Measurements from ENCODE around the gene NEUROD1. TPM values are rescaled to one million over a fixed set of nuclear protein-coding genes. Genes with fewer than 3 reads are reported as not detected.

Gene NEUROD1
- total RNA-seq, 1 experiment from 2014 or later, result not detected

- peaks cover 40% of the 10 kb centered on the region for H3K27me3 ChIP-seq (ENCODE audit: low read length)
- no peak overlapping the region for H3K4me2 ChIP-seq (ENCODE audit: low read length)
- intact Hi-C loops (cut with micrococcal nuclease), result no loop called here
- POLR2A ChIA-PET (ENCODE audit: unreplicated experiment), result no interaction called here
- TF ChIP-seq EZH2phosphoT487 (IDR thresholded peaks at IDR 0.05; ENCODE audit: borderline replicate concordance, low read length) (no peak), CTCF (conservative IDR thresholded peaks at IDR 0.05; ENCODE audit: low read depth, low read length) (no peak), EZH2 (IDR thresholded peaks at IDR 0.05; ENCODE audit: low read length, unreplicated experiment) (no peak)
- ATAC-seq, result no peak
- H4K20me1 ChIP-seq (ENCODE audit: low read length), result no peaks in the 10 kb centered on the region
- no peaks in the 10 kb centered on the region for H3F3A ChIP-seq (ENCODE audit: low read length, unreplicated experiment)
- no peaks in the 10 kb centered on the region for H3K9me2 ChIP-seq (replicated peaks; ENCODE audit: low read length)
- H3K36me3 ChIP-seq (ENCODE audit: low read depth, low read length), result no peaks in the 10 kb centered on the region
- H3K4me1 ChIP-seq (ENCODE audit: insufficient read depth, low read length), result no peaks in the 10 kb centered on the region
- no peak overlapping the region for H3K4me3 ChIP-seq (ENCODE audit: low read length)
- CTCF ChIA-PET, result no interaction called here
- H3K79me2 ChIP-seq (ENCODE audit: low read length), result no peaks in the 10 kb centered on the region
- DNase-seq, result no peak
- no peak overlapping the region for H2AFZ ChIP-seq (ENCODE audit: low read length)
- H3K27ac ChIP-seq (ENCODE audit: low read length), result no peak overlapping the region
- H3K9me3 ChIP-seq (ENCODE audit: low read length), result no peaks in the 10 kb centered on the region
- BruUV-seq (replicated peaks), result no TSS peak
- H3K9ac ChIP-seq (ENCODE audit: low read length), result no peak overlapping the region
Observed at GRCh38 chr2:181682795-181683517, 2.6 kb upstream of the NEUROD1 start.

GRCh38 chr2:181682026-181682789 is 1.9 kb upstream of the NEUROD1 start:
- H3K9me2 ChIP-seq (replicated peaks; ENCODE audit: low read length), result no peaks in the 10 kb centered on the region
- no peak for TF ChIP-seq CTCF (conservative IDR thresholded peaks at IDR 0.05; ENCODE audit: low read depth, low read length)
- no peaks in the 10 kb centered on the region for H3K36me3 ChIP-seq (ENCODE audit: low read depth, low read length)
- no peak overlapping the region for H3K4me3 ChIP-seq (ENCODE audit: low read length)
- H3K9me3 ChIP-seq (ENCODE audit: low read length), result no peaks in the 10 kb centered on the region
- H4K20me1 ChIP-seq (ENCODE audit: low read length), result no peaks in the 10 kb centered on the region
- no peak overlapping the region for H3K9ac ChIP-seq (ENCODE audit: low read length)
- no peaks in the 10 kb centered on the region for H3K79me2 ChIP-seq (ENCODE audit: low read length)
- no peak overlapping the region for H2AFZ ChIP-seq (ENCODE audit: low read length)
- intact Hi-C loops (cut with micrococcal nuclease), result no loop called here
- ChIA-PET CTCF (no interaction called here), POLR2A (ENCODE audit: unreplicated experiment) (no interaction called here)
- no peaks in the 10 kb centered on the region for H3F3A ChIP-seq (ENCODE audit: low read length, unreplicated experiment)
- no peaks in the 10 kb centered on the region for H3K4me1 ChIP-seq (ENCODE audit: insufficient read depth, low read length)
- no peak overlapping the region for H3K4me2 ChIP-seq (ENCODE audit: low read length)
- no peak overlapping the region for H3K27ac ChIP-seq (ENCODE audit: low read length)
- ATAC-seq, result no peak
- peaks cover 35% of the 10 kb centered on the region; the same call in 1 of the 2 replicates for H3K27me3 ChIP-seq (ENCODE audit: low read length)
- no peak for DNase-seq
- no TSS peak for BruUV-seq (replicated peaks)
